Measurements from ENCODE around the gene FOCAD. TPM values are rescaled to one million over a fixed set of nuclear protein-coding genes. Genes with fewer than 3 reads are reported as not detected.
A peak's percentile ranks its signal among the peaks of the same experiment; 100 is the strongest.

FOCAD gene
- total and polyA plus RNA-seq, 10 of the 15 experiments (the other 5 are each of a cell fraction or from before 2014, with no cell fraction given) = 13.7 to 93.0 (median 41.8) TPM

DNA sequence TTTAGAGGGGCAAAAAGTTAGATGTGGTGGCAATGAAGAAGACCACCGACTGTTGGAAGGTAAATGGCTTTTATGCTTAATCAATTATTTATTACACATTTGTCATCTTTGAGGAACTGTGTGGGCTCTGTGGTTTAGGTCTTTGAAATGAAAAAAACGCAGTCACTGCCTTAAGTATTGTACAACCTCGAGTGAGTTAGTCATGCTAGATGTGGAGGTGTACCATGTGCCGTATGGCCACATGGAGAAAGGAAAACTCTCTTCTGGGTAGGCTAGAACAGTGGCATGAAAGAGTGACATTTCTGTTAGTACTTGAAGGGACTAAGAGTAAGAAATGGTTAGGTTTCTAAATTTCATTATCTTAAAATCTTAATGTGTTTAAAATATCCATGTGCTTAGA is 181.3 kb downstream of the FOCAD start:
- 81% methylated on average over 4 of the region's 4 CpGs for WGBS (ENCODE audit: insufficient coverage, insufficient replicate concordance, low lambda C conversion rate, missing lambda C conversion rate)
- ChIA-PET POLR2A (interaction anchor here (0.6 kb wide), 1 partner anchor 153 kb away, joined by 3 read pairs; no protein-coding TSS in a partner anchor), RAD21 (ENCODE audit: unreplicated experiment) (interaction anchor here (1.1 kb wide), 1 partner anchor 44 kb away, joined by 3 read pairs; no protein-coding TSS in a partner anchor), CTCF (interaction anchor here (1.1 to 1.4 kb wide), 3 partner anchors 17 to 241 kb away, joined by 3 to 5 read pairs (median 4); no protein-coding TSS in a partner anchor), SMC1A (ENCODE audit: uncharacterized antibody, unreplicated experiment) (interaction anchor here (1.2 kb wide), 1 partner anchor 22 kb away, joined by 3 read pairs; no protein-coding TSS in a partner anchor)
- no peak overlapping the region for H2AFZ ChIP-seq (ENCODE audit: control insufficient read depth, low read depth, low read length)
- ATAC-seq = no peak; the same call in 2 of the 3 replicates
- TF ChIP-seq KDM1A (IDR thresholded peaks at IDR 0.05; ENCODE audit: borderline replicate concordance) (no peak), EGR1 (IDR thresholded peaks at IDR 0.05; ENCODE audit: borderline replicate concordance in 1 of 2, low read depth in 2 of 2, low read length in 2 of 2) (no peak), NR2C2 (IDR thresholded peaks at IDR 0.05; ENCODE audit: borderline replicate concordance, control insufficient read depth, insufficient read length, low read depth) (no peak), JUND (IDR thresholded peaks at IDR 0.05; ENCODE audit: low read depth, low read length) (no peak), BMI1 (IDR thresholded peaks at IDR 0.05; ENCODE audit: borderline replicate concordance) (no peak), TARDBP (IDR thresholded peaks at IDR 0.05; ENCODE audit: borderline replicate concordance) (no peak), STAT1 (conservative IDR thresholded peaks at IDR 0.05) (no peak), ZZZ3 (IDR thresholded peaks at IDR 0.05; ENCODE audit: control insufficient read depth, insufficient read length, low read depth) (no peak)
- TF ChIP-seq, protein P1, sequence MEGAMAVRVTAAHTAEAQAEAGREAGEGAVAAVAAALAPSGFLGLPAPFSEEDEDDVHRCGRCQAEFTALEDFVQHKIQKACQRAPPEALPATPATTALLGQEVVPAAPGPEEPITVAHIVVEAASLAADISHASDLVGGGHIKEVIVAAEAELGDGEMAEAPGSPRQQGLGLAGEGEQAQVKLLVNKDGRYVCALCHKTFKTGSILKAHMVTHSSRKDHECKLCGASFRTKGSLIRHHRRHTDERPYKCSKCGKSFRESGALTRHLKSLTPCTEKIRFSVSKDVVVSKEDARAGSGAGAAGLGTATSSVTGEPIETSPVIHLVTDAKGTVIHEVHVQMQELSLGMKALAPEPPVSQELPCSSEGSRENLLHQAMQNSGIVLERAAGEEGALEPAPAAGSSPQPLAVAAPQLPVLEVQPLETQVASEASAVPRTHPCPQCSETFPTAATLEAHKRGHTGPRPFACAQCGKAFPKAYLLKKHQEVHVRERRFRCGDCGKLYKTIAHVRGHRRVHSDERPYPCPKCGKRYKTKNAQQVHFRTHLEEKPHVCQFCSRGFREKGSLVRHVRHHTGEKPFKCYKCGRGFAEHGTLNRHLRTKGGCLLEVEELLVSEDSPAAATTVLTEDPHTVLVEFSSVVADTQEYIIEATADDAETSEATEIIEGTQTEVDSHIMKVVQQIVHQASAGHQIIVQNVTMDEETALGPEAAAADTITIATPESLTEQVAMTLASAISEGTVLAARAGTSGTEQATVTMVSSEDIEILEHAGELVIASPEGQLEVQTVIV (IDR thresholded peaks at IDR 0.05; ENCODE audit: borderline replicate concordance, partially characterized antibody) = no peak
- TF ChIP-seq, protein P2, sequence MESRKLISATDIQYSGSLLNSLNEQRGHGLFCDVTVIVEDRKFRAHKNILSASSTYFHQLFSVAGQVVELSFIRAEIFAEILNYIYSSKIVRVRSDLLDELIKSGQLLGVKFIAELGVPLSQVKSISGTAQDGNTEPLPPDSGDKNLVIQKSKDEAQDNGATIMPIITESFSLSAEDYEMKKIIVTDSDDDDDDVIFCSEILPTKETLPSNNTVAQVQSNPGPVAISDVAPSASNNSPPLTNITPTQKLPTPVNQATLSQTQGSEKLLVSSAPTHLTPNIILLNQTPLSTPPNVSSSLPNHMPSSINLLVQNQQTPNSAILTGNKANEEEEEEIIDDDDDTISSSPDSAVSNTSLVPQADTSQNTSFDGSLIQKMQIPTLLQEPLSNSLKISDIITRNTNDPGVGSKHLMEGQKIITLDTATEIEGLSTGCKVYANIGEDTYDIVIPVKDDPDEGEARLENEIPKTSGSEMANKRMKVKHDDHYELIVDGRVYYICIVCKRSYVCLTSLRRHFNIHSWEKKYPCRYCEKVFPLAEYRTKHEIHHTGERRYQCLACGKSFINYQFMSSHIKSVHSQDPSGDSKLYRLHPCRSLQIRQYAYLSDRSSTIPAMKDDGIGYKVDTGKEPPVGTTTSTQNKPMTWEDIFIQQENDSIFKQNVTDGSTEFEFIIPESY (IDR thresholded peaks at IDR 0.05) = no peak
- intact Hi-C loops (cut with micrococcal nuclease; ENCODE audit: unreplicated experiment) = no loop called here
- FAIRE-seq = peak; percentile 54
- no peak overlapping the region for H3K4me3 ChIP-seq
- no TSS peak for BruUV-seq (replicated peaks)
- no peak for DNase-seq (ENCODE audit: low read depth, low spot score)
- in situ Hi-C loops (cut with MboI) = no loop called here
- H3K27me3 ChIP-seq (replicated peaks in 1 of 2; ENCODE audit: control insufficient read depth in 2 of 2, insufficient read depth in 2 of 2, low read length in 1 of 2) = no peaks in the 10 kb centered on the region
- no peaks in the 10 kb centered on the region; a peak in 1 of 4 replicates for H3K36me3 ChIP-seq (ENCODE audit: control insufficient read depth in 2 of 2, insufficient read depth in 2 of 2, low read length in 1 of 2)
- no peak overlapping the region for H3K9ac ChIP-seq (ENCODE audit: control insufficient read depth, insufficient read depth, low read length)
- no peaks in the 10 kb centered on the region for H3K4me1 ChIP-seq (ENCODE audit: control insufficient read depth, insufficient read depth, low read length)
- no peak overlapping the region for H3K4me2 ChIP-seq (ENCODE audit: control insufficient read depth, insufficient read depth)
- no peaks in the 10 kb centered on the region for H3K9me3 ChIP-seq (replicated peaks; ENCODE audit: control insufficient read depth, insufficient read depth, low read length)
- no peaks in the 10 kb centered on the region for H3K79me2 ChIP-seq (ENCODE audit: control insufficient read depth, insufficient read depth, low read length)
- no peak overlapping the region for H3K27ac ChIP-seq (ENCODE audit: control insufficient read depth, insufficient read depth)
- H4K20me1 ChIP-seq (ENCODE audit: control insufficient read depth, insufficient read depth) = no peaks in the 10 kb centered on the region
